ENCODE results near the gene KCNJ15. TPM values are rescaled to one million over a fixed set of nuclear protein-coding genes. Genes with fewer than 3 reads are reported as not detected.

The KCNJ15 gene
- total RNA-seq, 4 donors from 2014 or later: 5.8 TPM; not detected in 3

DNA sequence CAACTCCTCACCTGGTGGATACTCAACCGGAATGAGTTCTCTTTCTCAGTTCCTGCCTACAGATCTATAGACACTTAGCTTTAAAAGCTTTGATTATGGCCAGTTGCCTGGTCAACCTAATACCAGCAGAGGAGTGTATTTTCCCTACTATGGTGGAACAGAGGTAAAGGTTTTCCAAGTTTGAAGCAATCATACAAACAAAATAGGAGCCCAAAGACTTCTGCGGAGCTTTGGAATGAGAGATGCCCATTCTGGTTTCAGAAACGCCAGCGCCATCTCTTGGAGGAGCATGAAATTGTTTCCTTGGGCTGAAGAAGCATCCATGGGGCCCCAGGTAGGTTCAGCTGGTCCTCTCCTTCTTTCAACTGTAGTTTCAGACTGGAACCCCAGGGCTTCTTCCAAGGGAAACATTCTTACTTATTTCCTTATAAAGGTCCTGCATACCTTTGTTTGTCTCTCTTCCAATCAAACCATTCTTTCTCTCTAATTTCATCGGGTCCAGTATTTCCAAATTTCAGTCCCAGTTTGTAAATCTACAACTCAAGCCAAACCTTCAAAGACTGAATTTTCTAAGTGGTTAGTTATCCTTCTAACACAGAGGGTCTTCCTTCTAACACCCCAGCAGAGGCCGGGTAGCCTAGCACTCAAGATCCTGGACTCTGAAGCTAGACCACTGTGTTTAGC lies 95.9 kb downstream of the KCNJ15 start:
- TF ChIP-seq, protein P1, sequence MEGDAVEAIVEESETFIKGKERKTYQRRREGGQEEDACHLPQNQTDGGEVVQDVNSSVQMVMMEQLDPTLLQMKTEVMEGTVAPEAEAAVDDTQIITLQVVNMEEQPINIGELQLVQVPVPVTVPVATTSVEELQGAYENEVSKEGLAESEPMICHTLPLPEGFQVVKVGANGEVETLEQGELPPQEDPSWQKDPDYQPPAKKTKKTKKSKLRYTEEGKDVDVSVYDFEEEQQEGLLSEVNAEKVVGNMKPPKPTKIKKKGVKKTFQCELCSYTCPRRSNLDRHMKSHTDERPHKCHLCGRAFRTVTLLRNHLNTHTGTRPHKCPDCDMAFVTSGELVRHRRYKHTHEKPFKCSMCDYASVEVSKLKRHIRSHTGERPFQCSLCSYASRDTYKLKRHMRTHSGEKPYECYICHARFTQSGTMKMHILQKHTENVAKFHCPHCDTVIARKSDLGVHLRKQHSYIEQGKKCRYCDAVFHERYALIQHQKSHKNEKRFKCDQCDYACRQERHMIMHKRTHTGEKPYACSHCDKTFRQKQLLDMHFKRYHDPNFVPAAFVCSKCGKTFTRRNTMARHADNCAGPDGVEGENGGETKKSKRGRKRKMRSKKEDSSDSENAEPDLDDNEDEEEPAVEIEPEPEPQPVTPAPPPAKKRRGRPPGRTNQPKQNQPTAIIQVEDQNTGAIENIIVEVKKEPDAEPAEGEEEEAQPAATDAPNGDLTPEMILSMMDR (IDR thresholded peaks at IDR 0.05): peak in 4 of 6 experiments; percentile 27 to 49 (median 37)
- no peak for TF ChIP-seq POLR2A (IDR thresholded peaks at IDR 0.05)
- H3K9me3 ChIP-seq: no peaks in the 10 kb centered on the region
- no peaks in the 10 kb centered on the region for H3K27me3 ChIP-seq
- H3K4me3 ChIP-seq: no peak overlapping the region
- H3K27ac ChIP-seq: no peak overlapping the region
- no peaks in the 10 kb centered on the region for H3K36me3 ChIP-seq
- DNase-seq: no peak
- no peaks in the 10 kb centered on the region for H3K4me1 ChIP-seq

DNA sequence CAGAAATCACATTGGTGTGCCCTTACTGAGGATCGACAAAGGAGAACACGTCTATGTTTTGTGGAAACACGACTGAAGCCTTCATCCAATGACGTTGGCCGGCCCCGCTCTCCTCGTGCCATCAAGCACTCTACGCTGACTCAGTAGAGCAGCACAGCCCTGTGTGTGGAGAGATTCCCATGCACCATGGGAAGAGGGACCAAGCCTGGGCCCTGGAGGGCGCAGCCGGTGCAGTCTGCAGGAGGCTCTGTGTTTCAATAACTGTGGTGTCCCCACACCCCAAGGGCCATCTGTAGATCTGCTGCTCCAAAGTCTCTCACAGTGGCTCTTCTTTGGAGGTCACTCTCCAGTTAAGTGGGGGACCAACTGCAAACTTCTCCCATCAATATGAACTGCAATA lies 97.4 kb downstream of the KCNJ15 start:
- Histone ChIP-seq H3K4me3 (no peak overlapping the region), H3K4me1 (no peaks in the 10 kb centered on the region), H3K9me3 (no peaks in the 10 kb centered on the region), H3K27me3 (no peaks in the 10 kb centered on the region), H3K27ac (no peak overlapping the region), H3K36me3 (no peaks in the 10 kb centered on the region)
- no peak for DNase-seq
- TF ChIP-seq, protein P1 (IDR thresholded peaks at IDR 0.05): no peak
- TF ChIP-seq POLR2A (IDR thresholded peaks at IDR 0.05): no peak

DNA sequence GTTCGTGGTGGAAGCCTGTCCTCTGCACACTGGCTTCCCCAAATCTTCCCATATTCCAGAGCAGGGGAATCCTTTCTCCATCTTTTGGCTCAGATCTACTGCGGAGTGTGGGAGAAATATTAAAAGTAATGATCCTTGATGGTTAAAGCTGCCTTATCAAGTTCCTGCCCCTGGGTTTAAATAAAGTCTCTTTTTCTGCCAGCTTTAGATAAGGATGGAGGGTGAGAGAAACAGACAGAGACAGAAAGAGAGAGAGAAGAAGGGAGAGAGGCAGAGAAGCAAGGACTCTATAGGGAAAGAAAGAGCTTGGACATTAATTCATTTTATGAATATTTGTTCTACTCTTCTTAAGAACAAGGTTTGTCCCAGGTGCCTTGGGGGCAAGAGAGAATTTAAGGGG lies 98.0 kb downstream of the KCNJ15 start:
- H3K27ac ChIP-seq: no peak overlapping the region

DNA sequence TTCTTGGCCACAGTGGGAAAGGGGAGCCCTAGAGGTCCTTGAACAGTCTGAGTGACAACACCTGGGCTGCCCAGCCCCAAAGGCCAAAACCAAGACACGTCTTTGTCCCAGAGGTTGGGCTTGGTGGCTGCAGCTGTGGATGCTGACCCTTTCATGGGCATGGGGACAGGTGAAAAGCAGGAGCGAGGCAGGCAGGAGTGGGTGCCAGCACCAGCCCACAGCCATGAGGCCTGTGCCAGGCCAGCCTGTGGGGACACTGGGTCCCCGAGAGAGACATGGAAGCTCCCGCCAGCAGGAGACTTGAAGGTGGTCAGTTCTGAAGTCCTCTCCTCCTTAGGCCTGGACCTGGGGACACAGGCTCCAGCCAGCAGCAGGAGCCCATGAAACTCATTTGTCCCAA lies 98.6 kb downstream of the KCNJ15 start:
- no peaks in the 10 kb centered on the region for H3K36me3 ChIP-seq
- no peak overlapping the region for H3K27ac ChIP-seq
- TF ChIP-seq POLR2A (IDR thresholded peaks at IDR 0.05): no peak
- TF ChIP-seq, protein P1 (IDR thresholded peaks at IDR 0.05): no peak
- no peak overlapping the region for H3K4me3 ChIP-seq
- no peaks in the 10 kb centered on the region for H3K27me3 ChIP-seq
- DNase-seq: no peak
- H3K9me3 ChIP-seq: no peaks in the 10 kb centered on the region
- H3K4me1 ChIP-seq: no peaks in the 10 kb centered on the region

More for the DNA sequence above, 98.0 kb downstream of the KCNJ15 start:
- no peak for TF ChIP-seq POLR2A (IDR thresholded peaks at IDR 0.05)
- TF ChIP-seq, protein P1 (IDR thresholded peaks at IDR 0.05): no peak
- Histone ChIP-seq H3K4me1 (no peaks in the 10 kb centered on the region), H3K9me3 (no peaks in the 10 kb centered on the region), H3K4me3 (no peak overlapping the region), H3K27me3 (no peaks in the 10 kb centered on the region), H3K36me3 (no peaks in the 10 kb centered on the region)
- no peak for DNase-seq

DNA sequence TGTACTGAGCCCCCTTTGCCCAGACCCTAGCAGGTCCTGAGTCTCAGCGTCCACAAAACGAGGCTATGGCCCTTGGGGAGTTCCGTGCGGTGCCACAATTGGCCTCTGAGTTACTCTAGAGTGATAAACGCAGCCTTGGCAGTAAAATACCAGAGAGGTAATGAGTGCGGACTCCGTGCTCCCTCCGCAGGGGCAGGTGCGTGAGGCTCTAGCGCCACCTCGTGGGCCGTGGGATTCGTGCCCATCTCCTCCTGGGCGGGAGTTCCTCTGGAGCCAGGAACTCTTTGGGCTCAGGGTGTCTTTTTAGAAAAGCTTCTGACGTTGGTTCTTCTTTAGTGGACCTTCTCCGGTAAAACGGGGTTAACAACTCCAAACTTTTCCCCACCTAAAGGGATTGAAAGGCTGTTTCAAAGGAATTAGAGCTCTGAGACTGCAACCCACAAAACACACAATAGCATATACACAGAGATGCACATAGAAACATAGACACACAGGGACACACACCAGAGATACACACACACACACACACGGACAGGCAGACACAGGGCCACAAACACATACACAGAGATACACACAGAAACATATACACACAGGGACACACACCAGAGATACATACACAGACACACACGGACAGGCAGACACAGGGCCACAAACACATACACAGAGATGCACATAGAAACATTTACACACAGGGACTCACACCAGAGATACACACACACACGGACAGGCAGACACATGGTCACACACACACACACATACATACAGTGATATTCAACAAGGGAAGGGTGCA lies 99.4 kb downstream of the KCNJ15 start:
- DNase-seq: peak; percentile 19 to 83 (median 75)
- Histone ChIP-seq H3K27ac (no peak overlapping the region), H3K36me3 (no peaks in the 10 kb centered on the region), H3K27me3 (no peaks in the 10 kb centered on the region), H3K4me1 (no peaks in the 10 kb centered on the region), H3K9me3 (no peaks in the 10 kb centered on the region), H3K4me3 (no peak overlapping the region)
- TF ChIP-seq, protein P1 (IDR thresholded peaks at IDR 0.05): peak in 5 of 6 experiments; percentile 53 to 88 (median 80)
- TF ChIP-seq POLR2A (IDR thresholded peaks at IDR 0.05): no peak

Other genes with a start within 250 kb of the KCNJ15 start
- 10 to 100 TPM in 1 of 4 donors, 1 to 10 TPM in 3; 4.2 to 20.6 (median 4.8) TPM for gene ERG, start 241.5 kb downstream of the KCNJ15 start, total RNA-seq

Measured in Peyer's patch (tissue), 4 donors.